K562 (cell line): ENCODE measurements around the gene NOSTRIN. TPM values are rescaled to one million over a fixed set of nuclear protein-coding genes. Genes with fewer than 3 reads are reported as not detected.

Experiments used
- ATAC-seq: fragments of 200-7000 bp; cut with Tn5 transposase; 3 replicates; pipeline ENCODE4 v1.9.1; 2020; ENCODE audit warnings: moderate library complexity
- BruUV-seq: library from RNA; stranded (reverse); fragments of 400-500 nt; replicated peaks from 2 replicates; lab custom pipeline; 2021; lab: Mats Ljungman, UMichigan
- CTCF ChIA-PET: fragments of 300-600 bp; formaldehyde crosslinking; extraction: SDS; loops from one replicate; lab custom pipeline; 2021; ENCODE audit warnings: low intra/inter-chr PET ratio; lab: Yijun Ruan, JAX
- POLR2A ChIA-PET: fragments of 300-600, 350-650 bp; sonication (Branson Sonifier 250); formaldehyde crosslinking; extraction: SDS; loops from one replicate; lab custom pipeline; 2021; ENCODE audit warnings: antibody characterized with exemption, inconsistent platforms; lab: Yijun Ruan, JAX
- DNase-seq, 4 experiments: peaks; one replicate each; pipeline versions ENCODE4 v3.0.0 to v3.0.0-alpha.2; 2011 to 2018; ENCODE audit warnings: low spot score in 3 of 4, mixed read lengths in 3 of 4; ENCODE audit errors: extremely low read depth in 1 of 4
- FAIRE-seq: peaks from 2 replicates; lab custom pipeline; 2011; peaks lifted over from hg19 to GRCh38; lab: Jason Lieb, UNC
- H2AFZ ChIP-seq: 2 replicates; pipeline ENCODE4 v1.6.0; 2011; ENCODE audit warnings: low read depth, low read length, control low read depth, inconsistent platforms
- H3K27ac ChIP-seq: fragments of 200-600 bp; 3 replicates; pipeline ENCODE4 v1.8.0; 2011; ENCODE audit warnings: low read depth, mild to moderate bottlenecking, control low read depth, inconsistent platforms, low read length, moderate library complexity, mixed read lengths; ENCODE audit errors: extremely low read depth
- H3K27me3 ChIP-seq, 2 experiments: fragments of 300-600 bp in 1 of 2; 2 replicates in 1 of 2; 3 replicates in 1 of 2; pipeline versions ENCODE4 v1.6.0 to v1.8.0; 2011; ENCODE audit warnings: inconsistent platforms in 2 of 2, low read length in 2 of 2, mild to moderate bottlenecking in 1 of 2, mixed read lengths in 1 of 2, moderate library complexity in 1 of 2; ENCODE audit not compliant: control insufficient read depth in 2 of 2, insufficient read depth in 2 of 2
- H3K36me3 ChIP-seq: fragments of 300-600 bp; 3 replicates; pipeline ENCODE4 v1.8.0; 2011; ENCODE audit warnings: mild to moderate bottlenecking, low read length, inconsistent platforms; ENCODE audit not compliant: control insufficient read depth, insufficient read depth
- H3K4me1 ChIP-seq, 2 experiments: fragments of 200-600 bp in 1 of 2; replicated peaks in 1 of 2; 2 replicates in 1 of 2; 3 replicates in 1 of 2; pipeline versions ENCODE4 v1.5.1 to v1.8.0; 2011; ENCODE audit warnings: inconsistent platforms in 2 of 2, low read length in 2 of 2, mild to moderate bottlenecking in 1 of 2, mixed read lengths in 1 of 2, moderate library complexity in 1 of 2; ENCODE audit not compliant: control insufficient read depth in 2 of 2, insufficient read depth in 2 of 2
- H3K4me2 ChIP-seq: 2 replicates; pipeline ENCODE4 v1.6.1; 2011; ENCODE audit warnings: low read length, control low read depth, inconsistent platforms, mixed read lengths; ENCODE audit not compliant: insufficient read depth
- H3K4me3 ChIP-seq: fragments of 200-600 bp; sonication (generic), shearing (Covaris generic); 2 replicates; pipeline ENCODE4 v1.5.1; 2016; ENCODE audit warnings: control low read depth, inconsistent platforms
- H3K79me2 ChIP-seq: fragments of 200-600 bp; 3 replicates; pipeline ENCODE4 v1.8.0; 2011; ENCODE audit warnings: low read length, inconsistent platforms; ENCODE audit not compliant: control insufficient read depth, insufficient read depth
- H3K9ac ChIP-seq, 2 experiments: 2 replicates each; pipeline versions ENCODE4 v1.6.0 to v1.6.1; 2011; ENCODE audit warnings: low read depth in 2 of 2, low read length in 2 of 2, control low read depth in 1 of 2, inconsistent platforms in 1 of 2, mild to moderate bottlenecking in 1 of 2, mixed read lengths in 1 of 2; ENCODE audit not compliant: insufficient read depth in 1 of 2
- H3K9me1 ChIP-seq: one replicate; pipeline ENCODE4 v1.6.0; 2011; ENCODE audit warnings: inconsistent platforms, mild to moderate bottlenecking, low read length, moderate library complexity; ENCODE audit not compliant: control insufficient read depth, insufficient read depth
- H3K9me3 ChIP-seq: replicated peaks from 2 replicates; pipeline ENCODE4 v1.5.1; 2011; ENCODE audit warnings: low read depth, low read length, inconsistent platforms; ENCODE audit not compliant: control insufficient read depth, insufficient read depth
- H4K20me1 ChIP-seq: replicated peaks from 2 replicates; pipeline ENCODE4 v1.6.1; 2011; ENCODE audit warnings: low read length, inconsistent platforms, mixed read lengths; ENCODE audit not compliant: control insufficient read depth, insufficient read depth
- CEBPB ChIP-seq: fragments of 450-650 bp; IDR thresholded peaks from 2 replicates; pipeline ENCODE4 v1.6.1; 2016; ENCODE audit warnings: missing genetic modification characterization, missing compliant biosample characterization
- CREBBP ChIP-seq: IDR thresholded peaks from one replicate; pipeline ENCODE4 v1.6.1; 2012; ENCODE audit warnings: low read depth, mild to moderate bottlenecking, control low read depth, inconsistent platforms, low read length
- EP300 ChIP-seq: IDR thresholded peaks from 2 replicates; pipeline ENCODE4 v1.6.1; 2012; ENCODE audit warnings: low read length, improper control_type of control experiment
- IFI16 ChIP-seq: fragments of 250-450 bp; sonication (Bioruptor Pico); IDR thresholded peaks from 2 replicates; pipeline ENCODE4 v2.1.2; 2022; ENCODE audit warnings: mild to moderate bottlenecking, inconsistent platforms
- PHF8 ChIP-seq: fragments of 200-600 bp; sonication (generic); IDR thresholded peaks from 2 replicates; pipeline ENCODE4 v1.6.1; 2012; ENCODE audit warnings: mixed run types, mild to moderate bottlenecking, inconsistent platforms, low read length, moderate library complexity, borderline replicate concordance
- RBBP5 ChIP-seq: fragments of 200-600 bp; sonication (generic); IDR thresholded peaks from 2 replicates; pipeline ENCODE4 v1.6.1; 2012; ENCODE audit warnings: borderline replicate concordance, mild to moderate bottlenecking, low read length, control low read depth, inconsistent platforms; ENCODE audit not compliant: insufficient read depth, poor library complexity, severe bottlenecking
- TBL1XR1 ChIP-seq, 2 experiments: IDR thresholded peaks; 2 replicates each; pipeline ENCODE4 v1.6.1; 2012; ENCODE audit warnings: improper control_type of control experiment in 2 of 2, low read length in 2 of 2, mild to moderate bottlenecking in 1 of 2
- WGBS: fragments of 100-300 bp; shearing (Covaris generic); methylation state at CpG from one replicate; pipeline ENCODE4 v1.1.6; 2016; ENCODE audit warnings: low coverage, mixed read lengths; ENCODE audit not compliant: insufficient coverage; ENCODE audit errors: missing lambda C conversion rate; 5-methylcytosine and 5-hydroxymethylcytosine counted together
- in situ Hi-C: fragments of 300-500 bp; cut with MboI; formaldehyde crosslinking; loops from 4 replicates; pipeline ENCODE4 v1.15.0; 2018; ENCODE audit warnings: inconsistent platforms, mixed read lengths
- intact Hi-C: fragments of 100-400 bp; cut with micrococcal nuclease; formaldehyde crosslinking; loops from 2 replicates; pipeline ENCODE4 v1.14.2; 2022
- polyA plus RNA-seq, 8 experiments: library from polyadenylated mRNA; depleted of rRNA in 4 of 8; stranded (reverse) in 5 of 8; unstranded in 3 of 8; fragments of >200 nt; fragmentation: Nextera tagmentation in 2 of 8; fragmentation: Illumina TruSeq in 1 of 8; extraction: Ambion mirVana in 2 of 8; extraction: Trizol in 1 of 8; gene quantifications; 2 replicates each; pipeline versions ENCODE4 v1.2.1 to v1.2.3, GENCODE V29; 2011 to 2014; ENCODE audit warnings: inconsistent platforms in 1 of 8, missing spikeins in 1 of 8
- total RNA-seq, 7 experiments: library from RNA; depleted of rRNA in 6 of 7; stranded (reverse); fragments of >200 nt in 6 of 7; fragmentation: Illumina TruSeq in 2 of 7; extraction: Trizol in 2 of 7; gene quantifications; 2 replicates each; pipeline versions ENCODE4 v1.2.1 to v1.2.3, GENCODE V29; 2011 to 2021; ENCODE audit warnings: low replicate concordance in 1 of 7
- TF ChIP-seq, protein P1 (sequence below): fragments of 450-650 bp; formaldehyde crosslinking; IDR thresholded peaks from 2 replicates; pipeline ENCODE4 v1.4.0; 2020; ENCODE audit warnings: mild to moderate bottlenecking, moderate library complexity
- TF ChIP-seq, protein P2 (sequence below): fragments of 250-450 bp; sonication (Bioruptor Pico); IDR thresholded peaks from 2 replicates; pipeline ENCODE4 v1.5.0; 2022; ENCODE audit warnings: mild to moderate bottlenecking

Gene NOSTRIN
- total and polyA plus RNA-seq, 9 of the 15 experiments (the other 6 are each of a cell fraction or from before 2014, with no cell fraction given), result 26.7 to 82.9 (median 56.3) TPM

DNA sequence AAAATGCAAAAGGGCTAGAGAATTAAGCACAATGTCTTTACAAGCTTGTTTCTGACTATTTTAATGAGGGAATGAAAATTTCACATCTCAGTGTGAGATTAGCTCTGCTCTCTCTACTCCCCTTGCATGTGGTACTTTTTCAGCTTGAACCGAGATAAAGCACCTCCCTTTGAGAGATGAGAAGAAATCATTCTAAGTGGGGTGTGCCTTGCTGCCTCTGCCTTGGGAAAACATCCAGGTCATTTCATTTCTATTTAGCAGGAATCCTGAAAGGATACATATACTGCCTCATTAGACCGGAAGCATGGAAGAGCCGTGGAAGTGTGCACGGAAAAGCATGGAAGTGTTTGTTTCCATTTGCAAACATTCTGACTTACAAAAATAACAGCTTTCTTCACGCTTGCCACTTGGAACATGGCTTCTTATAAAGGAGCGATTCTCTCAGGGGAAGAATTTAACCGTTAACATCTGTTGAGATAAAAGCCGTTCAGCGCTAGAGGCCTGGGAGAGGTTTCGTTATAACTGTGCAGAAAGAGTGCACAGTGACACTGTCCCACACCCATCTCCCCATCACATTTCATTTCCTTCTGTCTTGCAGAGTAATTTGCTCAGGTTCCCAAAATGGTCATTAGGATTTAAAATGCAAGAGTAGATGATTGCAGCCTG lies 16.7 kb downstream of the NOSTRIN start:
- FAIRE-seq (no peak), ATAC-seq (peak; percentile 58)
- 40% methylated on average over 10 of the region's 10 CpGs for WGBS
- no peaks in the 10 kb centered on the region for H4K20me1 ChIP-seq
- intact Hi-C loops, result no loop called here
- H3K9me3 ChIP-seq, result no peaks in the 10 kb centered on the region
- H3K4me3 ChIP-seq, result no peak overlapping the region
- H3K9ac ChIP-seq, result no peak overlapping the region
- no peak overlapping the region for H3K4me2 ChIP-seq
- in situ Hi-C loops, result no loop called here
- peak overlapping the region; percentile 6; the same call in 1 of the 3 replicates for H3K27ac ChIP-seq
- TF ChIP-seq EP300 (no peak), RBBP5 (no peak), IFI16 (CRISPR knock-in tag) (no peak), CEBPB (no peak), CREBBP (no peak), PHF8 (no peak), TBL1XR1 (IDR thresholded peaks at IDR 0.05; ENCODE audit: low read length in 2 of 2) (no peak)
- TF ChIP-seq, protein P1, sequence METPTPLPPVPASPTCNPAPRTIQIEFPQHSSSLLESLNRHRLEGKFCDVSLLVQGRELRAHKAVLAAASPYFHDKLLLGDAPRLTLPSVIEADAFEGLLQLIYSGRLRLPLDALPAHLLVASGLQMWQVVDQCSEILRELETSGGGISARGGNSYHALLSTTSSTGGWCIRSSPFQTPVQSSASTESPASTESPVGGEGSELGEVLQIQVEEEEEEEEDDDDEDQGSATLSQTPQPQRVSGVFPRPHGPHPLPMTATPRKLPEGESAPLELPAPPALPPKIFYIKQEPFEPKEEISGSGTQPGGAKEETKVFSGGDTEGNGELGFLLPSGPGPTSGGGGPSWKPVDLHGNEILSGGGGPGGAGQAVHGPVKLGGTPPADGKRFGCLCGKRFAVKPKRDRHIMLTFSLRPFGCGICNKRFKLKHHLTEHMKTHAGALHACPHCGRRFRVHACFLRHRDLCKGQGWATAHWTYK, result no peak
- TF ChIP-seq, protein P2, sequence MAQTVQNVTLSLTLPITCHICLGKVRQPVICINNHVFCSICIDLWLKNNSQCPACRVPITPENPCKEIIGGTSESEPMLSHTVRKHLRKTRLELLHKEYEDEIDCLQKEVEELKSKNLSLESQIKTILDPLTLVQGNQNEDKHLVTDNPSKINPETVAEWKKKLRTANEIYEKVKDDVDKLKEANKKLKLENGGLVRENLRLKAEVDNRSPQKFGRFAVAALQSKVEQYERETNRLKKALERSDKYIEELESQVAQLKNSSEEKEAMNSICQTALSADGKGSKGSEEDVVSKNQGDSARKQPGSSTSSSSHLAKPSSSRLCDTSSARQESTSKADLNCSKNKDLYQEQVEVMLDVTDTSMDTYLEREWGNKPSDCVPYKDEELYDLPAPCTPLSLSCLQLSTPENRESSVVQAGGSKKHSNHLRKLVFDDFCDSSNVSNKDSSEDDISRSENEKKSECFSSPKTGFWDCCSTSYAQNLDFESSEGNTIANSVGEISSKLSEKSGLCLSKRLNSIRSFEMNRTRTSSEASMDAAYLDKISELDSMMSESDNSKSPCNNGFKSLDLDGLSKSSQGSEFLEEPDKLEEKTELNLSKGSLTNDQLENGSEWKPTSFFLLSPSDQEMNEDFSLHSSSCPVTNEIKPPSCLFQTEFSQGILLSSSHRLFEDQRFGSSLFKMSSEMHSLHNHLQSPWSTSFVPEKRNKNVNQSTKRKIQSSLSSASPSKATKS (CRISPR knock-in tag), result no peak
- TF ChIP-seq, all 486 proteins: peak for 0
- Histone ChIP-seq H3K79me2 (no peaks in the 10 kb centered on the region), H3K27me3 (no peaks in the 10 kb centered on the region), H3K36me3 (peaks cover 34% of the 10 kb centered on the region), H3K4me1 (peaks cover 0 to 13% of the 10 kb centered on the region in 2 experiments; a peak in 3 of 5 replicates), H3K9me1 (no peaks in the 10 kb centered on the region), H2AFZ (peak overlapping the region; percentile 24)
- DNase-seq, result no peak
- ChIA-PET POLR2A (interaction anchor here (0.6 to 7.9 kb wide), 6 partner anchors 9 to 121 kb away, joined by 3 to 81 read pairs (median 4); partner anchors contain the start of gene NOSTRIN), CTCF (no interaction called here)
- BruUV-seq, result no TSS peak
